GM18909 (cell line): ENCODE measurements around the gene MPZ.
"Not testable (repeated sequence)": the region's sequence is repeated elsewhere in the genome, so short reads cannot be mapped to it uniquely, and the experiment has no call there.

Experiments
- ATAC-seq: cut with Tn5 transposase; IDR thresholded peaks from one replicate; pipeline ENCODE4 v1.9.1; 2021; ENCODE audit warnings: mild to moderate bottlenecking; ENCODE audit not compliant: unreplicated experiment, poor library complexity

The MPZ gene

DNA sequence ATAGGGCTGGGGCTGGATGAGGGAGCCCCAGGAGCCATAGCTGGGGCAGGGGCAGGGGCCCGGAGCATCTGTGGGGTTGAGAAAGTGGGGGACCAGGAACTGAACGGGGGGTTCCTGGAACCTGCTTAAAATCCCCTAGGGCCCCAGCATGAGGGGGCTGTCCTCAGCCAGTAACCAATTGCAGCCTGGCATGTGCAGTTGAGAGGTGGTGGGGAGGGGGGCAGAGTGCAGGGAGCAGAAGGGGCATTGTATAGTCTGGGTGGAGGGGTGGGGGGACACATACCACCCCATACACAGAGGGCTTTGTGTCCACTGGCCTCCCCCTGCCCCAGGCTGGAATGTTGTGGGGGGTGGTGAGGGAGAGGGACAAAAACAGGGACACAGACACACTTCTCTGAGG lies at the start of gene MPZ:
MPZ (minus strand) TSS at position 101 of the 400 bp plus-strand sequence; CDS start at position 38, 63 bp downstream.
- ATAC-seq: no peak

DNA sequence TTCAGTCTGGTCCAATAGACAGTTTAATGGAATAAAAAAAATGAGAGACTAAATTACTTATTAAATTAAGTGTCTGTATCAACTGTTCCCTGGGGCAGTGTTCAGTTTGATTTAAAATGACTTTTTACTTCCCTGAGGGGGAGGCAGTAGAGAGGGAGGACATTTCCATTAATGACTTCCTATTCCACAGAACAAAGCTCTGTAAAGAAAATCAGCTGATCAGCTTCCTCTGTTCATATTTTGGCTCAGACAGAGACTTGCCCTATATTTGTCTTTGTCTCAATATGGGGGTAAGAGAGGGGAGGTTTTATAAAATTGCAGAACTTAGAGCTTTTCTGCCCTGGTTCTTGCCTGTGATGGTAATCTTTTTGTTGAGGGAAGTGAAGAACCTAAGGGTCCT lies 49.5 kb upstream of the MPZ start:
- no peak for ATAC-seq

DNA sequence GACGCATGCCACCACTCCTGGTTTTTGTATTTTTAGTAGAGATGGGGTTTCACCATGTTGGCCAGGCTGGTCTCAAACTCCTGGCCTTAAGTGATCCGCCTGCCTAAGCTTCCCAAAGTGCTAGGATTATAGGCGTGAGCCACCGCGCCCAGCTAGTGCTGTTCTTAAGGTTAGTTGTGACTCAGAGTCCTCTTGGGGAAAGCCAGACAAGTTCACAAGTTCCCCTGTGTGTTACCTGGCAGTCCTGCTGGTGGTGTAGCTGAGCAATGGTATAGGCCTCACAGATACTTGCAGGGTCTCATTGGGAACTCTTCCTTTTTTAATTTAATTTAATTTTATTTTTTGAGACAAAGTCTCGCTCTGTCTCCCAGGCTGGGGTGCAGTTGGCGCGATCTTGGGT lies 47.3 kb upstream of the MPZ start:
- no peak for ATAC-seq

DNA sequence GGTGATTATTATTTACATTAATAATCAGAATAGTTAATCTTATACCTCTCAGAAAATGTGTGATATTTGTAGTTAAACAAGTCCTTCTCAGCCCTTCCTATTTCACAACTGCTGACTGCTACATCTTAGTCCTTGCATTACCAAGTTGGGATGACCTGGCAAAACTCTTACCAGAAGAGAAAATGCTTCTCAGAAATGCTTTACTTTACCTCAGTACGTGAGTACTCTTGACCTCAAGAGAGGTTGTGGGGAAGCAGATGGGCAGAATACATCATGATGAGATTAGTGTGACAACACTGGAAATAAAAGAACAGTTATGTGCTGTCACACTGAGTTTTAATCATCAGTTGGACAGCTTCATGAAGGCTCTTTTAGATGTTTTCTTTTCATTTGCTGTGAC lies 41.7 kb upstream of the MPZ start:
- ATAC-seq: no peak

DNA sequence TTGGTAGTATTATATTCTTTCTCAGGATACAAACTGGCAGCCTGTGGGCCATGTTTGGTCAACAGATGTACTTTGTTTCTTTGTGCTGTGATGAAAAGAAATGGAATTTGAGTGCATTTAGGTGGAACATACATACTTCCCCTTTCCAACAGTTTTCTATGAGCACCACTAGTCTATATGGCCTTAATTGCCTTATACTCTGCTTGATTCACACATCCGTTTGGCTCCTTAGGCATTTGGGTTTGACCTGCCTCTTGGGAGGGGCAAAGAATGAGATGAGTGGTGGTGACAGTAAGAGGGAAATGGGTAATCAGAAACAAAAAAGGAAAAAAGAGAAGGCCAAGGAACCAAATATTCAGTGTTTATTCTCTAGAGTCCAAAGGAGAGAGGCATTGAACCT lies 40.9 kb upstream of the MPZ start:
- no peak for ATAC-seq

DNA sequence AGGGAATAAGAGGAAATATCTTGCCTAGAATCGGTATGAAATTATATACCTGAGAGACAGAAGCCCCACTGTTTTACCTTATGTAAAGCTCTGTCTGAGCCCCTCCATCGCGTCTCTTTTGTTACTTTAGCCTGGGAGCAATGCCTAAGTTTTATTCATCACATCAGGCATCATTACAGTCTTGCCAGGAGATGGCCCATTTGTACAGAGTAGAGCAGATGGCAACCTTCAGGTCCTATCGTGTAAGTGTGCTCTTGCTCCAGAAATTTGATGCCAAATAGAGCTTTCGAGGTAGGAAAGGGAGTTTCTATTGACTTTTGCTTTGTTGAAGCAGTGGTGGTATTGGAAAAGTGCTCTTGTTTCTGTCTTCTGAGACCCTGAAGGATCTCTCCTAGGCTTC lies 33.1 kb upstream of the MPZ start:
- no peak for ATAC-seq

DNA sequence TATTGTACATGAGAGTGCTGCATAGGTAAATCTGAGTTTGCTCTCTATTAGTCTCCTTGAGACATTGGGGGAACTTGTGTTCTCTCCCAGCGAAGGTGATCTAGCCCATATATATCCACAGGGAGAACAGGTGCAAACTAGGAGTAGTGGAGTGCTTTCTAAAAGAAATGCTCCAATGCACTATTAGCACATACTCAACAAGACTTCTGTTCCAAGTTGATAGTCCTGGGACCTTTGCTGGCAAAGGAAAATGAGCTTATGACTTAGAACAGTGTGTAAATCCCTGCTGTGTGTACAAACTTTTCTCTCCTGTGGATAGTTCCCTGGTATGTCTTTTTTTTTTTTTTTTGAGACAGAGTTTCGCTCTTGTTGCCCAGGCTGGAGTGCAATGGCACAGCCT lies 32.4 kb upstream of the MPZ start:
- ATAC-seq: no peak

DNA sequence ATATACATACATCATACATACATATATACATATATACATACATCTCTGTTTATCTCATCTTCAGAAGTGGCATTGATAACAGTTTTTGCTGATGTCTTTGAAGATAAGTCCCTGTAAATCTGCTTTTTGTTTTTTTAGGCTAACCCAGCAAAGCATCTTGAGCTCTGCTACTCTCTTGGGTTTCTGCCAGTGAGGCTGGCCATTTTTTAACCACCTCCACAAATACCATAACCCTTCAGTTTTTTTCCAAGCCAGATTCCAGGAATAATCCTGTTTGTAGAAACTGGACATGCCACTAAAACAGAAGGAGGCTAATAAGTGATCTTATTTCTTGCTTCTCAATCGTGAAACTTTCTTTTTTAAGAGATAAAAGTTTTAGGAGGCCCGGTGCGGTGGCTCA lies 26.0 kb upstream of the MPZ start:
- no peak for ATAC-seq

DNA sequence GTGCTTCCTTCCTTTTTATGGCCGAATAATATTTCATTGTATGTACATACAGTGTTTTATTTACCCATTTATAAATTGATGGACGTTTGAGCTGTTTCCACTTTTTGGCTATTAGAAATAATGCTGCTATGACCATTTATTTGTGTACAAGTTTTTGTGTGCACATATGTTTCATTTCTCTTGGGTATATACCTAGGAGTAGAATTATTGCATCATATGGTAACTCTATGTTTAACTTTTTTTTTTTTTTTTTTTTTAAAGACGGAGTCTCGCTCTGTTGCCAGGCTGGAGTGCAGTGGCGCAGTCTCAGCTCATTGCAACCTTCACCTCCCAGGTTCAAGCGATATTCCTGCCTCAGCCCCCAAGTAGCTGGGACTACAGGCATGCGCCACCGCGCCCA lies 23.4 kb upstream of the MPZ start:
- no peak for ATAC-seq

DNA sequence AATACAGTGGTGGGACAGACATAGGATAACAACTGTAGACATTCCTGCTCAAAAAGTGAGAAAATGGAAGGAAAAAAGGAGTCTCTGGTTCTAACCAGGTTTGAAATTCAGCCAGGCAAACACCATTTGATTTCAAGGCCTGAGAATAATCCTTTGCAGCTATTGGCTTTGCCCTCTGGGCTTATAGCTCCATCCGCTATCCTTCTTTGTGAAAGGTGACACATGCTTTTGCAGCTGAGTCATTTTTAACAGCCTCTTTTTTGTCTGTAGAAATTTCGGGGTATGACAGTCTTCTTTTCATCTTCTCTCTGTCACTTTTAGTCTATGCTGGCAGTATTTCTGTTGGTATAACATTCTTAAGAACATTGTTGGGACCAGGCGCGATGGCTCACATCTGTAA lies 20.6 kb upstream of the MPZ start:
- ATAC-seq: no peak

DNA sequence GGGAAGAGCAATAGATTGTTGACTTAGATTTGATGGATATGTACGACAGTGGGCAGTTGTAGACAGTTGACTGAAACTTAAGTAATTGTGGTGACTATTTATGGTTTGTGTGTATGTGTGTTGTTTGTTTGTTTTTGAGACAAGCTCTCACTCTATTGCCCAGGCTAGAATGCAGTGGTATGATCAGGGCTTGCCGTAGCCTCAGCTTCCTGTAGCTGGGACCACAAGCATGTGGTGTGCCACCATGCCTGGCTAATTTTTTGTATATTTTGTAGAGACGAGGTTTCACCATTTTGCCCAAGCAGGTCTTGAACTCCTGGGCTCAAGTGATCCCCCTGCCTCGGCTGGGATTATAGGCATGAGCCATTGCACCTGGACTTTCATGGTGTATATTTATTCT lies 14.3 kb upstream of the MPZ start:
- ATAC-seq: no peak

DNA sequence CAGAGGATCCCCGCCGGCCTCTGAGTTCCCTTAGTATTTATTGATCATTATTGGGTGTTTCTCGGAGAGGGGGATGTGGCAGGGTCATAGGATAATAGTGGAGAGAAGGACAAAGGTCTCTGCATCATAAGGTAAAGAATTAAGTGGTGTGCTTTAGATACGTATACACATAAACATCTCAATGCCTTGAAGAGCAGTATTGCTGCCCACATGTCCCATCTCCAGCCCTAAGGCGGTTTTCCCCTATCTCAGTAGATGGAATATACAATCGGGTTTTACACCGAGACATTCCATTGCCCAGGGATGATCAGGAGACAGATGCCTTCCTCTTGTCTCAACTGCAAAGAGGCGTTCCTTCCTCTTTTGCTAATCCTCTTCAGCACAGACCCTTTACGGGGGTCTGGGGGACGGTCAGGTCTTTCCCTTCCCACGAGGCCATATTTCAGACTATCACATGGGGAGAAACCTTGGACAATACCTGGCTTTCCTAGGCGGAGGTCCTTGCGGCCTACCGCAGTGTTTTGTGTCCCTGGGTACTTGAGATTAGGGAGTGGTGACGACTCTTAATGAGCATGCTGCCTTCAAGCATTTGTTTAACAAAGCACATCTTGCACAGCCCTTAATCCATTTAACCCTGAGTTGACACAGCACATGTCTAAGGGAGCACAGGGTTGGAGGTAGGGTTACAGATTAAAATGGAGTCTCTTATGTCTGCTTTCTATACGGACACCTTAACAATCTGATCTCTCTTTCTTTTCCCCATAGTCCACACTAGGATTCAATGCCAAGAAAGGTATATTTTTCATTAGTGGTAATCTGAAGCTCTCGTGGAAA lies 6.3 kb upstream of the MPZ start:
- not testable (repeated sequence) for ATAC-seq

DNA sequence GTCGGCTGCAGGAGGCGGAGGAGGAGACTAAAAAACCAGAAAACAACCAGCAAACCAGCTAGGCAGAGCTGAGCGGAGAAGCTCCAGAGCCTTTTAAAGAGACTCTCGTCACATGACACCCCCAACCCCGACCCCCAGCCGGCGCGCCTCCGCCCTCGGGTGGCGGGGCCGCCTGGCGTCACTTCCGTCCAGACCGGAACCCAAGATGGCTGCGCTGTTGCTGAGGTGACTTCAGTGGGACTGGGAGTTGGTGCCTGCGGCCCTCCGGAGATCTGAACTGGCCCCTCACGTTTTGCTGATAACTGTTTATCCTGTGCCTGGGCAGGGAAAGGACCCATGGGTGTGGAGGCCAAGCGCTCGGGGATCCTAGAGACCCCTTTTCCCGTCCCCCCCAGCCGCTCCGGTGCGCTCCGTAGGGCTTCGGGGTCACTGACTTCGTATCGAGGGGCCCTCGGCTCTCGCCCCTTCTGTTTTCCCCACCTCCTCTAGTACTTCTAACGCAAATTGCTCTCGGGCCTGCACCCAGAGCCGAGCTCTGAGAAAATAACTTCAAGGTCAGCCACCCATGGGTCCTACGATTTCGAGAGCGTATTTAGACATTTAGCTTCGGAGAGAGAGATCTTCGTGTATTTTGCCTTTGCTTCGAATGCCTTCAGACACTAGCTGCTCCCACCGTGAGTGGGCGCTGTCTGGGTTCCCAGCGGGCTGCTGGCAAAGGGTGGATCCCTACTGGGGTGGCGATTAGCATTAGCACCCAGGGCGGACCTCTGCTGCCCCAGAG lies 4.6 kb upstream of the MPZ start, which contains the start of gene SDHC:
SDHC (plus strand) TSS at position 181 of the 781 bp plus-strand sequence; CDS start at position 206, 25 bp downstream.
- peak; percentile 96 for ATAC-seq

DNA sequence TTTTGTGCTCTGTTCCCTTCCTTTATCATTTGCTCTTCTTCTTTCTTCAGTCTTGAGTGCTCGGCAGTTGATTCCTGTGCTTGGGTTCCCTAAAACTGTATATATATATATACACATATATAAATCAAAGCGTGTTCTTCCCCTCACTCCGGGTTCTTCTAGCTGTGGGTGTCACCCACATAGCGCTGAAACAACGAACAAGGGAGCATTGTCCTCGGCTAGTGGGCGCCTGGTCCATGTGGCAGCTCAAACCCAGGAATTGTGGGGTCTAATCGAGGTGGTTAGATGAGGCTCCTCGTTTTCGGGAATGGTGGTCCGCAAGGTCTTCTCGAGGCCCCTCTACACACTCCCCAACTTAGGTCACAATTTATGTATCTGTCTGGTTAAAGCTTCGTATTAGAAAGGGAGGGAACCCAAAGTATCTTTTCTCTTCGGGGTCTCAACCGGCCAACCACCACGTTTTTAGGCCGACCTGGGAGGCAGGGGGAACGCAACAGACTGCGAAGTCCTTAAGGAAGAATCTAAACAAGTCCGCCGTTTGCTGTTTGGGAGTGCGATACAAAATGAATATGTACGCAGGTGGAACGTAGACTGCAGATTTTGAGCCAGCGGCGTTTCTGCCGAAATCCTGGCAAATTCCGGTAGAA lies 3.9 kb upstream of the MPZ start:
- peak; percentile 11 for ATAC-seq

DNA sequence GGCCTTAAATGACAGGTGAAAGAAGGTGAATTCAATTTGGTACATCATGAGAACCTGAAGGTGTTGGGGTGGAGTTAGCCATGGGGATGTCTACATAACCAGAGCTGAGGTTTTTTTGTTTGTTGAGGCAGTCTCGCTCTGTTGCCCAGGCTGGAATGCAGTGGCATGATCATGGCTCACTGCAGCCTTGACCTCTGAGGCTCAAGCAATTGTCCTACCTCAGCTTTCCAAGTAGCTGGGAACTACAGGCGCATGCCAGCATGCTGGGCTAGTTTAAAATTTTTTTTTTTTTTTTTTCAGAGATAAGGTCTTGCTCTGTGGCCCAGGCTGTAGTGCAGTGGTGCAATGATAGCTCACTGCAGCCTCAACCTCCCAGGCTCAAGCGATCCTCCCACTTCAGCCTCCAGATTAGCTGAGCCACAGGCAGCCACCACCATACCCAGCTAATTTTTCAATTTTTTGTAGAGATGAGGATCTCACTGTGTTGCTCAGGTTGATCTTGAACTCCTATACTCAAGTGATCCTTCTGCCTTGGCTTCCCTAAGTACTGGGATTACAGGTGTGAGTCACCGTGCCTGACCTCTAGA lies 1.9 kb upstream of the MPZ start:
- no peak for ATAC-seq

DNA sequence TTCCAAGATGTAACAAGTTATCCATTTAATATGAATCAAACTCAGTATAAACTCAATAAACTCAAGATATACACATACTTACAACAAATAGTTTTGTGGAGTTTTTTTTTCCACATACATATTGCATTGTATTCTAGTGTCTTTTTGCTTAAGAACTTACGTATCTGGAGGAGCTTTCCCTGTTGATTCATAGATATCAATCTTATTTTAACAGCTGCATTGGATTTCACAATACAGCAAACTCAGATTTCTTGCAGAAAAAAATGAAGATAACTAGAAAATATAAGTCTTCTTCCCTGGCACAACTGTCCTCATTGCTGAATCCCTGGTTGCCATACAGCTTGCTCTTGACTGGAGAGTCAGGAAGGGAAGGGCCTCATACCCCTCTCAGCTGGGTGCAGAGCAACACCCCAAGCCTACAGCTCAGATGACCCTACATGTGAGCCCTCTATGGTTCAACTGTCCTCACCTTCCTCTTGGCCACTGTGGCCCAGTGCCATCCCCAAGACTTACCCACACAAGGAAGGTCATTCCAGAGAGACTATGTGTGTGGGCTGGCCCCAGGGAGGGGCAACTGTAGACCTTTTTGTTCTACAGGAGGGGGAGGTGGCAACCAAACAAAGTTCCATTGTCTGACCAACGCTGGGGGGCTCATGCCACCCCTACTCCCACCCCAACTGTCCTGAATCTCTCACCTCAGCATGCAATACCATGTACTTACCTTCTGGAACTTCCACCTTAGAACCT lies 1.7 kb downstream of the MPZ start:
- ATAC-seq: no peak

DNA sequence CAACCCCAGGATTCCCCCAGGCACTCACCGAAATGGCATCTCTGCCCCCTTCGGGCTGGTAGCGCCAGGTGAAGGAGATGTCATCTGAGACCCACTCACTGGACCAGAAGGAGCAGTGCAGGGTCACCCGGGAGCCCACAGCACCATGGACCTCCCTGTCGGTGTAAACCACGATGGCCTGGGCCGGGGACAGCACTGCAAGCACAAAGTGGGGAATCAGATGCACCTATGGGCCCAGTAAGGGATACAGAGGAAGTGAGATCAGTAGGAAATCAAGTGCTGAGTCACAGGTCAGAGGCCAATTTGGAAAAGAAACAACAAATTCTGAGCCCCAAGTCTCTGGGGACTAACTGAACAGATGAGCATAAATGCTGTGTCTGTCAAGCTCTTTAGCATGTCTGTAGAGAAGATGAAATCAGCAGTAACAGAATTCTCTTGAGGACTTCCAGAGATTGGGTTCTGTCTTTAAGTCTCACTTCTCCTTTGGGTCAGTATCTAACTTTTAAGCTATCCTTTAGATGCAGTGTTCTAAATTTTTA lies 2.5 kb downstream of the MPZ start:
- peak; percentile 38 for ATAC-seq

DNA sequence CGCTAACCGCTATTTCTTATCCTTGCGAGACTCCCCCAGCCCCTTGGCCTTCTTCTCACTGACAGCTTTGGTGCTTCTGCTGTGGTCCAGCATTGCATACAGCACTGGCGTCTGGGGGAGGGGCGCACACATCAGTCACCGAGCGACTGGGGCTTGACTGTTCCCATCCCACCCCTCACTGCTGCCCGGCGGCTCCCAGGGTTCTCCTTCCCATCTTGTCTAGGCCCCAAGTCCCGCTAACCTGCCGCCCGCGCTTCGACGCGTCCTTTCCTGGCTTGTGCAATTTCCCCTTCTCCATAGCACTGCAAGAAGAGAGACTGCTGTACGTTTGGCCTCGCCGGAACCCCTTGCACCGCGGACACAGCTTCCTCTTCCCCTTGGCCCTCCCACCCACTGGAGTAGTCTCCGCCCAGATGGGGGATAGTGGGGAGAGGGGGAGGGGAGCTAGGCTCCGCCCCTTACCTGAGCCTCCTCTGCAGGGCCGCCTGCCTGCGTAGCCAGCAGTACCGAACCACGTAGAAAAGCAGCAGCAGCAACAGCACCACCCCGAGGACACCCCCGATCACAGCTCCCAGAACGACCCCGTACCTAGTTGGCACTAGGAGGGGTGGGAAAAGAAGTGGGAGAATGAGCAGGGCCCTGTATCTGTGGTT lies 3.8 kb downstream of the MPZ start:
- peak; percentile 77 for ATAC-seq
